Measurements from ENCODE around the gene KIAA1217.

The KIAA1217 gene

GRCh38 chr10:24569828-24570657 is 361.1 kb downstream of the KIAA1217 start:
- DNase-seq, result no peak

GRCh38 chr10:24570658-24571426 is 361.9 kb downstream of the KIAA1217 start:
- DNase-seq, result no peak

- DNase-seq, result no peak
These were observed 363.0 kb downstream of the KIAA1217 start for GRCh38 chr10:24571870-24572450.

- no peak for DNase-seq
These were observed 365.2 kb downstream of the KIAA1217 start for GRCh38 chr10:24574161-24574560.

- no peak for DNase-seq
These were observed 365.7 kb downstream of the KIAA1217 start for GRCh38 chr10:24574578-24575155.

- no peak for DNase-seq
These were observed 366.6 kb downstream of the KIAA1217 start for GRCh38 chr10:24575481-24576002.

GRCh38 chr10:24579448-24579847 is 370.5 kb downstream of the KIAA1217 start:
- no peak for DNase-seq

GRCh38 chr10:24579906-24580305 is 371.0 kb downstream of the KIAA1217 start:
- no peak for DNase-seq

- DNase-seq, result no peak
These were observed 380.3 kb downstream of the KIAA1217 start for GRCh38 chr10:24589265-24589664.

GRCh38 chr10:24590697-24591457 is 381.9 kb downstream of the KIAA1217 start:
- DNase-seq, result no peak

- DNase-seq, result no peak
These were observed 387.4 kb downstream of the KIAA1217 start for GRCh38 chr10:24596217-24596930.

- DNase-seq, result no peak
These were observed 388.5 kb downstream of the KIAA1217 start for GRCh38 chr10:24597426-24597825.
